ENCODE measurements around the gene TTC33.
"Not testable (repeated sequence)": the region's sequence is repeated elsewhere in the genome, so short reads cannot be mapped to it uniquely, and the experiment has no call there.

TTC33 gene

GRCh38 chr5:40649463-40650030 lies 106.2 kb downstream of the TTC33 start:
- no peak for DNase-seq

- DNase-seq = no peak
Measured at GRCh38 chr5:40648150-40648549, 107.6 kb downstream of the TTC33 start.

GRCh38 chr5:40646266-40646665 lies 109.5 kb downstream of the TTC33 start:
- DNase-seq = no peak

- DNase-seq = not testable (repeated sequence)
Measured at GRCh38 chr5:40639531-40639930, 116.2 kb downstream of the TTC33 start.

GRCh38 chr5:40634593-40634992 lies 121.2 kb downstream of the TTC33 start:
- DNase-seq = no peak

- DNase-seq = no peak
Measured at GRCh38 chr5:40634154-40634553, 121.6 kb downstream of the TTC33 start.

- no peak for DNase-seq
Measured at GRCh38 chr5:40631236-40631635, 124.5 kb downstream of the TTC33 start.

GRCh38 chr5:40630126-40630525 lies 125.6 kb downstream of the TTC33 start:
- DNase-seq = no peak

GRCh38 chr5:40628407-40628806 lies 127.4 kb downstream of the TTC33 start:
- no peak for DNase-seq

- no peak for DNase-seq
Measured at GRCh38 chr5:40627706-40628105, 128.1 kb downstream of the TTC33 start.

- no peak for DNase-seq
Measured at GRCh38 chr5:40626801-40627200, 129.0 kb downstream of the TTC33 start.

GRCh38 chr5:40623480-40624420 lies 132.0 kb downstream of the TTC33 start:
- no peak for DNase-seq

GRCh38 chr5:40622463-40623252 lies 133.1 kb downstream of the TTC33 start:
- DNase-seq = no peak

- no peak for DNase-seq
Measured at GRCh38 chr5:40619421-40619820, 136.3 kb downstream of the TTC33 start.

GRCh38 chr5:40618926-40619325 lies 136.8 kb downstream of the TTC33 start:
- no peak for DNase-seq

GRCh38 chr5:40616781-40617180 lies 139.0 kb downstream of the TTC33 start:
- no peak for DNase-seq

- DNase-seq = no peak
Measured at GRCh38 chr5:40615586-40616170, 140.1 kb downstream of the TTC33 start.

- DNase-seq = no peak
Measured at GRCh38 chr5:40614923-40615585, 140.7 kb downstream of the TTC33 start.

GRCh38 chr5:40614466-40614865 lies 141.3 kb downstream of the TTC33 start:
- DNase-seq = no peak

GRCh38 chr5:40607202-40607601 lies 148.6 kb downstream of the TTC33 start:
- no peak for DNase-seq

- no peak for DNase-seq
Measured at GRCh38 chr5:40606077-40606765, 149.5 kb downstream of the TTC33 start.
